NCI-H345 (cell line): ENCODE data around the gene PIK3R6.

Experiments used
- DNase-seq: peaks from one replicate; lab custom pipeline; 2025; lab: John Stamatoyannopoulos, UW

The PIK3R6 gene

DNA sequence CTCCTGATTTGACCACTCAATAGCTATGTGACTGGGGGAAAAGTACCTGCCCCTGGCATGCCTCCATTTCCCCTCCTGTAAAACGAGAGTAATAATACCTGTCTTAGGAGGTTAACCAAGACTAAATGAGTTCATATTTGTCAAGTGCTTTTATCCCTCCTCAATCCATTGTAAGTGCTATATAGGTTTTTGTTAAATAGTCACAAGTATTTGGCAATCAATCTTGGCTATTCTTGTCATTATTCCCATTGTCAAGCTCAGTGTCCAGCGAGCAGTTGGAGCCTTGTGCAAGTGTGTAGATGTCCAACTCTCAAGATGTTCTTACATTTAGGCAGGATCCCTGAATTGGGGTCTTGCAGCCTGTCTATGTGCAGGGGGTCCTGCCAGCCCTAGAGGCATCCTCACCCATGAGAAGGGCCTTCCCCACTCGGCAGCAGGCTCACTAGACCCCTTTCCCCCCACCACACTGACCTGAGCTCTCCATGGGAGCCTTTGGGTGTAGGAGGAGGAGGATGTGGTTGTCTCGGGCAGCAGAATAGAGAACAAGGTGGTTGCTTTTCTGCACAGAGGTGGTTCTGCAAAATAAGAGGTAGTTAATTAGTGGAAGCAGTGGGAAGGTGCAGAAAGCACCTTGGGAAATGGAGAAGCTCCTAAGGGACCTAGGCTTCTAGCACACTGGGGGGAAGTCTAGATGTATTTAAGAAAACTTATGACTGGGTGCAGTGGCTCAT is 18.0 kb downstream of the PIK3R6 start:
- no peak for DNase-seq

DNA sequence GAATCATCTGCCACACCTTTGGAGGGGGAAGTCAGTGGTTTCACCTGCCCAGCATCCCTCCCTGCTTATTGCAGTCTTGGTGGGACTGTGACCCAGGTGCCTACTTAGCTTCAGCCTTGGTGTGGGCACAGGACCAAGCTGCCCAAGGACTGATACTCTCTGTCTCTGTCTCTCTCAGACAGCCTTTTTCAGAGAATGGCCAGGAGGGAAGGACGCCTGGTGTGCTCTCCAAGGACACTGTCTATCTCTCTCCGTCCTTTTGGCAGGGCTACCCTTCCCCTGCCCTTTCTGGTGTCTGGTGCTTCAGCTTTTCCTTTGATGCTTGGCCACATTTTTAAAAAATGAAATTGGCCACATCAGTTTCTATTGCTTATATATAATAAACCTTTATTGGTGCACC is 19.6 kb downstream of the PIK3R6 start:
- DNase-seq: no peak

- DNase-seq: no peak
These were observed 20.7 kb downstream of the PIK3R6 start for GRCh38 chr17:8846768-8847211.

DNA sequence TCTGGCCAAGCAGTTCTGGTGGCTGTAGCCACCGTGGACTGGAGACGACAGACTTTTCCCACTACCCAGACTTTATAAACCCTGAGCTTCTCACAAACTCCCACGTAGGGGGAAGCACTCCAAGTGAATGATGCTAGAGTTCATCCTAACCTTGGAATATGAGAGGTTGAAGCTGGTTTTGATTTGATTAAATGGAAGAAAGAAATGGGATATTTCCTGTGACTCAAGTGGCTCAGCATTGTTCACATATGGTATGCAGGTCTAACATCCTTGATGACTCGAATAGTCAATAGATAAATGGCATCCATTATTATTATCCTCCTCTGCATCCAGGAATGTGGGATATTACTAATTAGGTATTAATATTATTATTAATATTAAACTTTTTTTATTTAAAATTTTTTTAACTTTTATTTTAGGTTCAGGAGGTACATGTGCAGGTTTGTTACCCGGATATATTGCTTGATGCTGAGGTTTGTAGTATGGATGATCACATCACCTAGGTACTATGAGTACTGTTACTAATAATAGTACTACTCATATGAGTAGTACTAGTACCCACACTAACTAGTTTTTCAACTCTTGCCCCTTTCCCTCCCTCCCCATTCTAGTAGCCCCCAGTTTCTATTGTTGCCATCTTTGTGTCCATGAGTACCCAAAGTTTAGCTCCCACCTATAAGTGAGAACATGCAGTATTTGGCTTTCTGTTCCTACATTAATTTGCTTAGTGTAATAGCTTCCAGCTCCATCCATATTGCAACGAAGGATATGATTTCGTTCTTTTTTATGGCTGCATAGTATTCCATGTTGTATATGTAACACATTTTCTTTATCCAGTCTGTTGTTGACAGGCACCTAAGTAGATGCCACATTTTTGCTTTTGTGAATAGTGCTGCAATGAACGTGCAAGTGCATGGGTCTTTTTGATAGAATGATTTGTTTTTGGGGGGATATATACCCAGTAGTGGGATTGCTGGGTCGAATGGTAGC is 22.9 kb downstream of the PIK3R6 start:
- no peak for DNase-seq

GRCh38 chr17:8843344-8843743 is 24.1 kb downstream of the PIK3R6 start:
- DNase-seq: no peak

DNA sequence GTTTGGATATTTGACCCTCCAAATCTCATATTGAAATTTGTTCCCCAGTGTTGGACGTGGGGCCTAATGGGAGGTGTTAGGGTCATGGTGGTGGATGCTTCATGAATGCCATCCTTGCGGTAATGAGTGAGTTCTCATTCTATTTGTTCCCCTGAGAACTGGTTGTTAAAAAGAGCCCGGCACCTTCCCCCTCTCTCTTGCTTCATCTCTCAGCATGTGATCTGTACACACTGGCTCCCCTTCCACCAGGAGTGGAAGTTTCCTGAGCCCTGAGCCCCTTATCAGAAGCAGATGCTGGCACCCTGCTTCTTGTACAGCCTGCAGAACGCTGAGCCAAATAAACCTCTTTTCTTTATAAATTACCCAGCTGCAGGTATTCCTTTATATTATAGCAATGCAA is 25.6 kb downstream of the PIK3R6 start:
- DNase-seq: no peak

GRCh38 chr17:8839410-8839935 is 28.0 kb downstream of the PIK3R6 start:
- DNase-seq: no peak

DNA sequence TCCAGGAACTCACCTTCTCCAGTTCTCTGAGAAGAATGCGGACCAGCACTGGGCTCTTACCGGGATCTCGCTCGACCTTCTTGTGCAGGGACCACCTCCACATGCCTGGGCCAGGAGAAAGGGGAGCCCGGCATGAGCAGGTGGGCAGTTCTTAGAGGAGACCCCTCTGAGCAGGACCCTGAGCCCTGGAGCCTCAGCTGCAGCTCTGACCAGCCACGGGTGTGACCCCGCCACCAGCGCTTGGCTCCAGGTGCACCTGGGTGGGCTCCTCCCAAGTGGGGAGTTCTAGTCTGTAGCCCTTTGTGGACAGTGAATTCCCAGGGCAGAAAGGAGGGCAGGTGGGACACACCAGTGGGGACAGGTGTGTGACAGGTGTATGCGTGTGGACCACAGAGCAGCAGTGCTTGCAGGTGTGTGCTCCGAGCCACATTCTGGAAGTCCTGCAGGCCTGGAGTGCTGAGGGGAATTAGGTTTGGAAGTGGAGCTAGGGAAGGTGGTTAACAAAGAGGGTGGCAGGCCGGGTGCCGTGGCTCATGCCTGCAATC is 28.9 kb downstream of the PIK3R6 start:
- no peak for DNase-seq

DNA sequence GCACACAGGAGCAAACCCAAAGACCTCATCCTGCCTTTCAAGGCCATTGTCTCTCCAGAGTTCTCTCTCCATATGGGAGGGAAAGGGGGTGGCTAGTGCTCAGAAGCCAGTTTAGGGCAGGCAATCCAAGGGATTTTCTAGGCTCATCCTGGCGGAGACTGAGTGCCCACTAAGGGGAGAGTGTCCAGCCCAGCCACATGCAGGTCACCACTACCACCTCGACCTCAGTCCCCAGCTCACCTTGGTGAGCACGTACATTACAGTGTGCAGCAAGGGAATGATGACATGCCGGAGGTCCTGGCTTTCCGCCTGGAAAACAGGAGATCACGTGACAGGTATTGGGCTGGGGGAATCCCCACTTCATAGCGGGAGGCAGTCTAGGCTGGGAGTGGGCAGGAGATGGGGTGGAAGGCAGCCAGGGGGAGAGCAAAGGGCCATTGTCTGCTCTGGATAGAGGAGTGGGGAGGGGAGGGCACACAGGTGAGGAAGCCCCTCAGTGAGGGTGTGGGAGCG is 29.9 kb downstream of the PIK3R6 start:
- DNase-seq: no peak

DNA sequence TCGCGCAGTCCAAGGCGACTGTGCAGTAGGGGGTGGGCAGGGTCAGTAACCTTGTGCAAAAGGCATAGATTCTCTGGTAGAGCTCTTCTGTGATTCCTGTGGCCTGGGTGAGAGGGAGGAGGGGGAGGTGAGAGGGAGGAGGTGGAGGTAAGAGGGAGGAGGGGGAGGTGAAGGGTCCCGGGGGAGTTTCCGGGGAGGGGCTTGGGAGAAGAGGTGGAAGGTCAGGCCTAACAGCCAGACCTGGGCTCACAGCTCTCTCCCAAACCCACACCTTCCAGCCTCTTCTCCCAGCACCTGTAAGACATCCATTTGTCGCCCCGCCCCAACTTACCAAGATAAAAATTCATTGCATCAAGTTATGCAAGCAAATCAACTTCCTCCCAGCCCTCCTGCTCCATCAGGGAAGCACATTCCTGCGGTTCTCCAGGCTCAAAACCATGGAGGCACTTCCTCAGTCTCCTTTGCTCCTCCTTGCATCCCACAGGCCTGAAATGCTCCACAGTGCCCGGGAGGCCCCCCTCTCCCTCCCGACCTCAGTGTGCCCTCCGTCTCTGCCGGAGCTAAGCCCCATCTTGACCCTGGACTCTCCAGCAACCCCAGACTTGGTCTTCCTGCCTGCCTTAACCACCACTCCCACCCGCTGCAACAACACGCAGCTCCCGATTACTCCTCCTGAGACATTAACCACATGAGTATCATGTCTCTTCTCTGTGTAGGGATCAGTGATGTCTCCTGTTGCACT is 30.5 kb downstream of the PIK3R6 start:
- no peak for DNase-seq

DNA sequence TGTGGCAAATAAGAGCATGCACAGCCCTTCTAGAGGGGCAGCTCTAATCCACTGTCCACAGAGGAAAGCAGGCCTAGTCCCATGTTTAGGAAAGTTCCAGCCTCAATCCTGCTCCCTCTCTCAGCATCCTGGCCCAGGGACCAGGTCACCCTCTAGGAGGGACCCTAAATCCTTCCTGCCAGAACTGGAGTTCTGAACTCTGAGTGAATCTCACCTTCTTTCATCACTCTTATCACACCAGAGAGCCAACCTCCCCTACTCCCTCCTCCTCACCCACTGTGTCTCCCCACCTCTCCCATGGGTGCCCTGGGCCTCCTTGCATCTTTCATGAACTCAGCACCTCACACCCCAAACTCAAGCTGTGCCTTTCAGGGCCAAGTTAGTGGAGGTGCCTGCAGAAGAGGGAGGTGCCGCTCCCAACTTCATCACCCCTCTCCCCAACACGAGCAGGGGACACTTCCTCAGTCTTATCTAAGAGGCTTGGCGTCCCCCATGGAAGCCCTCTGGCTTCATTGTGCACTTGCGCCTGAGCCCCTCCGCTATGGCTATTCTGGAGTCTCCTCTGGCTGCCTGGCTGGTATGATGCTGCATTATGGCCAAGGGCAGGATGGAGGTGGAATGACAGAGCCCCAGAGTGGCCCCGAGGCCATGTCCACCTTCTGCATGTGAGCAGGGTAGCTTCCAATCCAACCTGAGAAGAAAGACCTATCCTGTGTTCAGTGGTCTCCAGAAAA is 31.7 kb downstream of the PIK3R6 start:
- no peak for DNase-seq

- DNase-seq: no peak
These were observed 32.4 kb downstream of the PIK3R6 start for GRCh38 chr17:8835106-8835505.

GRCh38 chr17:8832711-8833352 is 34.6 kb downstream of the PIK3R6 start:
- no peak for DNase-seq

DNA sequence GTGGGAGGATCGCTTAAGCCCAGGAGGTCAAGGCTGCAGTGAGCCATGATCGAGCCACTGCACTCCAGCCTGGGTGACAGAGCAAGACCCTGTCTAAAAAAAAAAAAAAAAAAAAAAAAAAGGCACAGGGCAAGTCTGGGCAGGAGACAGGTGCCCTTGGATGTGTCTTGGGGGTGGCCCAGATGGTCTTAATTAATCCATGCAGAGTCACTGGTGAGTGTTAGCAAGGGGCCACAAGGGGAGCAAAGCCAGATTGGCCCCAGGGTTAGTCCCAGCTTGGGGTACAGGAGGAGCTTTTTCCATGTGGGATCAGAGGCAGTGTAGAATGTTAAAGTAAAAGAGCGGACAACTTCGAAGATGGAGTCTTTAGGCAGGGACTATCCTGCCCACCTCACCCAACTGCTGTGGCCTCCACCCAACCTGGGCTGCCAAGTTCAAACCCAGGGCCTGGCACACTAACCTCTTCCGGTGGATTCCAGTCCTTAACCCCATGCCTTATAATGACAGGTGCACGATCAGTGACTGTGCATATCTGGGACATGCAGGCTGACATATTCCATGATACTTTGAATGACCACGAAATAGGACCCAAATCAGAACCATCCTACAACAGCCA is 36.1 kb downstream of the PIK3R6 start:
- DNase-seq: no peak

GRCh38 chr17:8830141-8830540 is 37.3 kb downstream of the PIK3R6 start:
- no peak for DNase-seq

- DNase-seq: no peak
These were observed 38.2 kb downstream of the PIK3R6 start for GRCh38 chr17:8829036-8829941.

- no peak for DNase-seq
These were observed 39.0 kb downstream of the PIK3R6 start for GRCh38 chr17:8828517-8828875.

DNA sequence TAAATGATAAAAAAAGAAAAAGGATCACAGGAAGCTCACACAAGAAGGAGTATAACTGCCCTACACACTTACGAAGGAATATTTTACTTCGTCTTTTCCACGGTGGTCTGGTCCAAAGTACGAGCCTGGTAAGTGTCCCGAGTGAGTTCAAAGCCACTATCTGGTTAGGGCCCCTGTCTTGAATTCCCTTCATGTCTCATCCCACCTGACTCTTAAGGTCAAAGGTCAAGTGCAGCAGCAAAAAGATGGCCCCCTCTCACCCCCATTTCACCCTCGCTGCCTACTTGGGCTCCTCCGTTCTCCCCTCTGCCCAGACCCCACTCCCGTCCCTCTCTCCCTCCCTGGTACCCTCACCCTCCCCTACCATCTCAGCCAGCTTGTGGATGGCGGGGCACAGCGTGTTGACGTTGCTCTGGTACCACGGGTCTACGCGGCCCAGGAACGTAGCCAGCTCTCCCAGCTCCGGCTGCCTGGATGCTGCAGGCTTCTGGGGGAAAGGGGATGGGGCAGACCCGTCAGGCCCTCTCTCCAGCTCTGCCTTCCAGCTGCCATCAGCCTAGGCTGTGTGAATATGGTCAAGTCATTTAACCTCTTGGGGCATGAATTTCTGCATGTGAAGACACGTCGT is 40.6 kb downstream of the PIK3R6 start:
- no peak for DNase-seq
